ENCODE data around the gene KDM2B.
"Not testable (repeated sequence)": the region's sequence is repeated elsewhere in the genome, so short reads cannot be mapped to it uniquely, and the experiment has no call there.

The KDM2B gene

GRCh38 chr12:121590476-121591143 is 9.8 kb upstream of the KDM2B start:
- Histone ChIP-seq H3K9ac (no peak overlapping the region), H3K27ac (peak overlapping the region; percentile 98), H3K4me1 (peaks cover 10% of the 10 kb centered on the region), H3K79me2 (no peaks in the 10 kb centered on the region), H3K27me3 (ENCODE audit: control insufficient read depth, insufficient read depth, low read length) (no peaks in the 10 kb centered on the region), H3K9me3 (ENCODE audit: control insufficient read depth, low read length) (no peaks in the 10 kb centered on the region), H2AFZ (peak overlapping the region; percentile 72), H3K4me3 (ENCODE audit: low read depth, low read length) (peak overlapping the region; percentile 64), H3K4me2 (ENCODE audit: low read length) (peak overlapping the region; percentile 97), H3K36me3 (ENCODE audit: control insufficient read depth, insufficient read depth, low read length) (no peaks in the 10 kb centered on the region)
- TF ChIP-seq, protein P1, sequence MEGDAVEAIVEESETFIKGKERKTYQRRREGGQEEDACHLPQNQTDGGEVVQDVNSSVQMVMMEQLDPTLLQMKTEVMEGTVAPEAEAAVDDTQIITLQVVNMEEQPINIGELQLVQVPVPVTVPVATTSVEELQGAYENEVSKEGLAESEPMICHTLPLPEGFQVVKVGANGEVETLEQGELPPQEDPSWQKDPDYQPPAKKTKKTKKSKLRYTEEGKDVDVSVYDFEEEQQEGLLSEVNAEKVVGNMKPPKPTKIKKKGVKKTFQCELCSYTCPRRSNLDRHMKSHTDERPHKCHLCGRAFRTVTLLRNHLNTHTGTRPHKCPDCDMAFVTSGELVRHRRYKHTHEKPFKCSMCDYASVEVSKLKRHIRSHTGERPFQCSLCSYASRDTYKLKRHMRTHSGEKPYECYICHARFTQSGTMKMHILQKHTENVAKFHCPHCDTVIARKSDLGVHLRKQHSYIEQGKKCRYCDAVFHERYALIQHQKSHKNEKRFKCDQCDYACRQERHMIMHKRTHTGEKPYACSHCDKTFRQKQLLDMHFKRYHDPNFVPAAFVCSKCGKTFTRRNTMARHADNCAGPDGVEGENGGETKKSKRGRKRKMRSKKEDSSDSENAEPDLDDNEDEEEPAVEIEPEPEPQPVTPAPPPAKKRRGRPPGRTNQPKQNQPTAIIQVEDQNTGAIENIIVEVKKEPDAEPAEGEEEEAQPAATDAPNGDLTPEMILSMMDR (IDR thresholded peaks at IDR 0.05), result no peak

GRCh38 chr12:121584885-121585284 is 4.1 kb upstream of the KDM2B start:
- H3K9ac ChIP-seq; H3K4me3 ChIP-seq (ENCODE audit: low read depth, low read length); H3K79me2 ChIP-seq; H3K4me1 ChIP-seq; H2AFZ ChIP-seq; H3K27me3 ChIP-seq (ENCODE audit: control insufficient read depth, insufficient read depth, low read length); H3K4me2 ChIP-seq (ENCODE audit: low read length); H3K27ac ChIP-seq; H3K36me3 ChIP-seq (ENCODE audit: control insufficient read depth, insufficient read depth, low read length); H3K9me3 ChIP-seq (ENCODE audit: control insufficient read depth, low read length): not testable (repeated sequence)

GRCh38 chr12:121583334-121583661 is 2.5 kb upstream of the KDM2B start:
- not testable (repeated sequence) for H3K4me1 ChIP-seq; H3K79me2 ChIP-seq; H3K36me3 ChIP-seq (ENCODE audit: control insufficient read depth, insufficient read depth, low read length); H3K9ac ChIP-seq; H3K4me2 ChIP-seq (ENCODE audit: low read length); H3K4me3 ChIP-seq (ENCODE audit: low read depth, low read length); H3K27me3 ChIP-seq (ENCODE audit: control insufficient read depth, insufficient read depth, low read length); H2AFZ ChIP-seq; H3K9me3 ChIP-seq (ENCODE audit: control insufficient read depth, low read length)
- peak overlapping the region; percentile 86 for H3K27ac ChIP-seq

DNA sequence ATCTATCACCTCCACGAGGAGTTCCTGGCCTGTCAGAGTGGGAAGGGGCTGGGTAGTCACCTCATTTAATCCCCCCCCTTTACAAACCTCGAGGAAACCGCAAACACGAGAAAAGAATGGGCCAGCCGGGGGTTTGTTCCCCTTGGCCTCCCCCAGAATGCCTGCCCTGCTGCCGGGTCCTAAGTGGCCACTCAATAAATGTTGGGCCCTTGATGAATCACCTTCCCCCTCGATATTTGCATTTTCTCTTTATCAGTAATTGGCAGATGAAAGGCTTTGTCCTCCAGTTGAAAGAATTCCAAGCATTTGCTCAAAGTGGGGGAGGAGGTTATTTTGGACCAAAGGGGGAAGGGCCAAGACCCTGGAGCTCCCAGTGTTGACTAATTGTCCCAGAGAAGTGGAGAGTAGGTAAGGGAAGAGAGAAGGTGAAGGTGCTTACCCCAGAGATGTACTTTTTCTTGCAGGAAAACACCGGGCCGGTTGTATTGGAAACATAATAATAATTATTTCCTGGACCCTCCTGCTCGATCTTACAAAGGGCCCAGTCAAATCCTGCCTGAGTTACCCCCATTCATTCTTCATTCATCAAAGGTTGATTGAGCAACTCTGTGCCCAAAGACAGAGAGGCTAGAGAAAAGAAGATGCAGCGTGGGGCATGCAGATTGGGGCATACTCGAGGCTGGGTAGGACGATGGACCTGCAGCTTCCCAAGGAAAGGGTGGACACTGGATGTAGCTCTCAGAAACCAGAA is 1.9 kb upstream of the KDM2B start:
- H3K79me2 ChIP-seq, result no peaks in the 10 kb centered on the region
- H3K4me1 ChIP-seq, result peaks cover 13% of the 10 kb centered on the region
- peak overlapping the region; percentile 56 for H2AFZ ChIP-seq
- no peaks in the 10 kb centered on the region for H3K36me3 ChIP-seq (ENCODE audit: control insufficient read depth, insufficient read depth, low read length)
- H3K27me3 ChIP-seq (ENCODE audit: control insufficient read depth, insufficient read depth, low read length), result no peaks in the 10 kb centered on the region
- TF ChIP-seq, protein P1 (IDR thresholded peaks at IDR 0.05), result no peak
- peak overlapping the region; percentile 86 for H3K27ac ChIP-seq
- H3K4me2 ChIP-seq (ENCODE audit: low read length), result peak overlapping the region; percentile 95
- no peak overlapping the region for H3K4me3 ChIP-seq (ENCODE audit: low read depth, low read length)
- no peak overlapping the region for H3K9ac ChIP-seq
- H3K9me3 ChIP-seq (ENCODE audit: control insufficient read depth, low read length), result no peaks in the 10 kb centered on the region

DNA sequence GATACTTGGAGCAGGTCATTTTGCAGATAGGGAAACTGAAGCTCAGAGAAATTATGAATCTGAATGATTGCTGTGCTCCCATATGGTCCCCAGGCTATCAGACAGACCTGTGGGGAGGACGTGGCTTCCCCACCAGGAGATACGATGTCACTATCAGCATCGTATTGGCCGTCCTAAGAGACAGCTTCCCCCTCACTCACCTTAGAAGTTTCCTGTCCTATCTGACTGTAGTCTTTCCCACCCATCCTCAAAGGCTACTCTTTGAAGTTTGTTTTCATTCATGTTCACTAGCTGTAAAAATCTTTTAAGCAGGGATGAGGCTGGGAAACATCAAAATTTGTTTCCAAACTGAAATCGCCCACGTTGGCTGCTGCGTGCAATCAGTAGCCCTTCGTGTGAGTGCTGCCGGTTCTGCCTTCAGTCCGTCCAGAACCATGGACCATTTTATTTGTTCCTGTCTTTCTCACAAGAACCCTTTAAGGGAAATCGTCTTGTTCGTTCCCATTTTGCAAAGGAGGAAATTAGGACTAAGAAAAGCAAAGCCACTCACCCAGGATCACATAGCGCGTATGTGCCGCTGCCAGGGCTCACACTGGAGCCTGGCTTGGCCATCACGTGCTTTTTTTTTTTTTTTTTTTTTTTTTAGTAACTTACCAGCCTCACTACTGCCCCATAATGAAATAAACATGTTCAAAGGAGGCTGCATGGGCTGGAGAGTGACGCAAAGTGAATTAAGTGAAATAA is 1.0 kb upstream of the KDM2B start:
- Histone ChIP-seq H3K9me3 (ENCODE audit: control insufficient read depth, low read length) (no peaks in the 10 kb centered on the region), H3K4me3 (ENCODE audit: low read depth, low read length) (peak overlapping the region; percentile 55), H3K36me3 (ENCODE audit: control insufficient read depth, insufficient read depth, low read length) (no peaks in the 10 kb centered on the region), H3K79me2 (no peaks in the 10 kb centered on the region), H3K9ac (no peak overlapping the region), H3K27me3 (ENCODE audit: control insufficient read depth, insufficient read depth, low read length) (no peaks in the 10 kb centered on the region), H3K4me2 (ENCODE audit: low read length) (peak overlapping the region; percentile 95), H3K4me1 (peaks cover 20% of the 10 kb centered on the region), H2AFZ (peak overlapping the region; percentile 56), H3K27ac (peak overlapping the region; percentile 86)
- TF ChIP-seq, protein P1 (IDR thresholded peaks at IDR 0.05), result no peak
